HG02852 (cell line): Measurements from ENCODE around the gene PEX10.
A peak's percentile ranks its signal among the peaks of the same experiment; 100 is the strongest.
"Not testable (repeated sequence)": the region's sequence is repeated elsewhere in the genome, so short reads cannot be mapped to it uniquely, and the experiment has no call there.

Source experiments
- ATAC-seq: cut with Tn5 transposase; IDR thresholded peaks from one replicate; pipeline ENCODE4 v1.9.1; 2021; ENCODE audit warnings: mild to moderate bottlenecking, moderate library complexity; ENCODE audit not compliant: unreplicated experiment

The PEX10 gene

GRCh38 chr1:2412395-2412772 lies at the start of gene PEX10:
TSS of gene PEX10 (minus strand) at chr1:2412564. CDS start at chr1:2412502, 62 bp downstream.
- peak; percentile 76 for ATAC-seq

GRCh38 chr1:2460996-2461751 lies 48.8 kb upstream of the PEX10 start:
- no peak for ATAC-seq

- ATAC-seq: no peak
These were observed 47.8 kb upstream of the PEX10 start for GRCh38 chr1:2460203-2460602.

GRCh38 chr1:2459757-2460156 lies 47.4 kb upstream of the PEX10 start:
- no peak for ATAC-seq

- not testable (repeated sequence) for ATAC-seq
These were observed 46.9 kb upstream of the PEX10 start for GRCh38 chr1:2459102-2459753.

GRCh38 chr1:2458687-2459086 lies 46.3 kb upstream of the PEX10 start:
- ATAC-seq: no peak

GRCh38 chr1:2457444-2457843 lies 45.1 kb upstream of the PEX10 start:
- no peak for ATAC-seq

- ATAC-seq: no peak
These were observed 43.4 kb upstream of the PEX10 start for GRCh38 chr1:2455757-2456156.

- no peak for ATAC-seq
These were observed 41.9 kb upstream of the PEX10 start for GRCh38 chr1:2454227-2454626.

- no peak for ATAC-seq
These were observed 40.6 kb upstream of the PEX10 start for GRCh38 chr1:2452932-2453315.

GRCh38 chr1:2452201-2452931 lies 40.0 kb upstream of the PEX10 start:
- no peak for ATAC-seq

- ATAC-seq: no peak
These were observed 39.4 kb upstream of the PEX10 start for GRCh38 chr1:2451741-2452140.

GRCh38 chr1:2449636-2450454 lies 37.5 kb upstream of the PEX10 start:
- ATAC-seq: no peak

- no peak for ATAC-seq
These were observed 35.7 kb upstream of the PEX10 start for GRCh38 chr1:2448098-2448445.

GRCh38 chr1:2447276-2448097 lies 35.1 kb upstream of the PEX10 start:
- no peak for ATAC-seq

GRCh38 chr1:2446861-2447260 lies 34.5 kb upstream of the PEX10 start:
- ATAC-seq: no peak

GRCh38 chr1:2446394-2446793 lies 34.0 kb upstream of the PEX10 start:
- no peak for ATAC-seq

- ATAC-seq: no peak
These were observed 33.5 kb upstream of the PEX10 start for GRCh38 chr1:2445823-2446215.

GRCh38 chr1:2445162-2445822 lies 32.9 kb upstream of the PEX10 start:
- ATAC-seq: no peak

- ATAC-seq: no peak
These were observed 31.8 kb upstream of the PEX10 start for GRCh38 chr1:2444138-2444591.
